HG02884 (cell line): Measurements from ENCODE around the gene SLC25A47.
"Not testable (repeated sequence)": the region's sequence is repeated elsewhere in the genome, so short reads cannot be mapped to it uniquely, and the experiment has no call there.

Experiments used
- ATAC-seq: cut with Tn5 transposase; IDR thresholded peaks from one replicate; pipeline ENCODE4 v1.9.1; 2021; ENCODE audit warnings: mild to moderate bottlenecking, moderate library complexity; ENCODE audit not compliant: unreplicated experiment

The SLC25A47 gene

DNA sequence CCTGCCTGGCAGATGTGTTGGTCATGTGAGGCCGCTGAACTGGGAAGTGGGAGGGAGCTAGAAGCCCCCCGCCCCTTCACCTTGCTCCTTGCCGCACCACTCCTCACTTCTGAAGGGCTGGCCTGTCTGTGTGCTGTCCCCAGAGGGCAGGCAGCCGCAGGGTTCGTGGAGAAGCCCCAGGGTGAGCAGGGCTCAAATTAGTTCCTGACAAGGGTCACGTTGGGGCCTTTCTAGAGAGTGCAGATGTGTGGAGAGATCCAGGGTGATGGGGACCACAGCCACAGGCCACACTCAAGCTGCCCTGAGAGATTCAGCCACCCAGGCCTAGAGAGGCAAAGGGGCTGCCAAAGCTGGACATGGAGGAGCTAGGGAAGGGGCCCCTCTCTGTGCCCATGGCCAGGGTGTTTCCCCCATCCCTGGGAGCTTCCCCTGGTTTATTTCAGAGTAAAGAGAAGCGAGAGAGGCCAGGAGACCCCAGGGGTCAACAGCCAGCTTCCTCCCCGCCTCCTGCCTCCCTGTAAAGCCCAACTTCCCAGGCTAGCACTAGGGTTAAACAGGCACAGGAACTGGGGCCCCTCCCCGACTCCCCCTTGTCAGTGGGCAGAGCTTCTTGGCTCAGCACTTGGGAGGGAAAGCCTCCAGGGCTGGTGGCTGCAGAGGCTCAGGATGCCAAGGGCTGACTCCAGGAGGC lies 33.1 kb upstream of the SLC25A47 start:
- ATAC-seq, result no peak

DNA sequence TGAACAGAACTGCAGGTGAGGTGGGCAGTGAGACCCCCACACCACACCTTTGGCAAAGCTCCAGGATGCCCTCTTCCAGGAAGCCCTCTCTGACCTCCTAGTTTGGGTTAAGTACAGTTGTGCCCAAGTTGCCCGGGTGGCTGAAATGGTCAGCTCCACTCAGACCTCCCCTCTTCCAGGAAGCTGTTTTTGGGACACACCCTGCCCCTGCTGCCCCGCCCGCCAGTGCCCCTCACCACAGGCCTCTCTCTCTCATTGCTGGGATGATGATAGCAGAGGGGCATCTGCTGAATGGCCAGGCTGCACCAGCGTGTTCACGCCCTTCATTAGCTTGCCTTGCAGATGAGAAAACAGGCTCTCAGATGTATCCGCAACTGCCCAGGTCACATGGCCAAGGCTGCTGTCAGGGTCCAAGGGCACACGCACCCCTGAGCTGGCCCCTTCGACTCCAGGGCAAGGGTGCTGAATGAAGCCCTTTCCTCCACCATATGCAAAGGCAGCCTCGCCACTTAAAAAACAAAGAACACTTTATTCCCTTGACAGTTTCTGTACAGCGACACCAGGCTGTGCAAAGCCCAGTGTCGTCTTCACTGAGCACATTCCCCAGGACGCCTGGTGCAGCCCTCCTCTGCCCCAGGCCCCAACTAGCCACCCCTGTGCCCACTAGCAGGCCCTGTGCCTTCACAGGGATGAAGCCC lies 32.4 kb upstream of the SLC25A47 start:
- no peak for ATAC-seq

DNA sequence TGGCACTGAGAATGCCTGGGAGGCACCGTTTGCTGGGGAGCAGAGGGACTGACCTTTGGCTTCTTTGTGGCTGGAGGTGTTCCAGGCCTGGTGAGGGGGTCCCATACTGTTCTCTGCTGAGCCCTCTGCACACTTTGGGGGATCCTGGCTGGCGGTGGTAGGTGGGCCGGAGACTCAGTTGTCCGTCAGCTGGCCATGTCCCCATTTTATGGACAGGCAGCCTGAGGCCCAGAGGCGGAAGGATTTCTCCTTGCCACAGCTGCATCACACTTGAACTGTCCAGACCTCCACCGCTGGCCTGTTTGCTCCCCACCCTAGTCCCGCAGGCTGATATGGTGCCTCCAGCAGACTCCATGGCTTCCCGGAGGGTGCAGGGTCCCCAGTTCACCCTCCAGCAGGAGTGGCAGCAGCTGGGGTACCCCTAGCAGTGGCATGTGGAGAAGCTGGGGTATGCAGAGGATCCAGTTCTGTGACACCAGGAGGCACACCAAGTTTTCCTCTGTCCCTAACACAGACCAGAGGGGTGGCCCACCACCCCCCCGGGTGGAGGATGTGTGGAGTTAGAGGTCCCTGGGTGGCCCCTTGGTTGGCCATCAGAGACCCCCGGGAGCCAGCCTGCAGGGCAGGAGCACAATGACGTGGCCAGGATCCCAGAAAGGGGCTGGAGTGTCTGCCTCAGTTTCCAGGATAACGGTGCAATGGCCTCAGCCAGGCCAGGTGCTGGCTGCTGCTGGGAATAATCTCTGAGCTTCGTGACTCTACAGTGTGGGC lies 31.6 kb upstream of the SLC25A47 start:
- no peak for ATAC-seq

DNA sequence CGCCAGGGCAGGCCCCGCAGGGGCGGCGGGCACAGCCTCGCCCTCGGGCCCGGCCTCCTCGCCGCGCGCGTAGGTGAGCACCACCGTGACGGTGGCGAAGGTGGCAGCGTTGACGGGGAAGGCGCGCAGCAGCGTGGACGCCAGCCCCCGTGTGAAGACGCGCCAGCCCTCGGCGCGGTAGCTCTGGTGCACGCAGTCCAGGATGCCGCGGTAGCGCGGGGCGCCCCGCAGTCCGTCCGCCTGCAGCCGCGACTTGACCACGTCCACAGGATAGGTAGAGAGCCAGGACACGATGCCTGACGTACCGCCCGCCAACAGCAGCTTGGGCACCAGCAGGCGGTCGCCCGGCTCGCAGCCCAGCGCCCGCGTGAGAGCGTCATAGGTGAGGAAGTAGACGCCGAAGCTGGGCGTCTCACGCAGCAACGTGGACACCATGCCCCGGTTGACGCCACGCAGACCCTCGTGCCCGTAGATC lies 30.8 kb upstream of the SLC25A47 start:
- no peak for ATAC-seq

DNA sequence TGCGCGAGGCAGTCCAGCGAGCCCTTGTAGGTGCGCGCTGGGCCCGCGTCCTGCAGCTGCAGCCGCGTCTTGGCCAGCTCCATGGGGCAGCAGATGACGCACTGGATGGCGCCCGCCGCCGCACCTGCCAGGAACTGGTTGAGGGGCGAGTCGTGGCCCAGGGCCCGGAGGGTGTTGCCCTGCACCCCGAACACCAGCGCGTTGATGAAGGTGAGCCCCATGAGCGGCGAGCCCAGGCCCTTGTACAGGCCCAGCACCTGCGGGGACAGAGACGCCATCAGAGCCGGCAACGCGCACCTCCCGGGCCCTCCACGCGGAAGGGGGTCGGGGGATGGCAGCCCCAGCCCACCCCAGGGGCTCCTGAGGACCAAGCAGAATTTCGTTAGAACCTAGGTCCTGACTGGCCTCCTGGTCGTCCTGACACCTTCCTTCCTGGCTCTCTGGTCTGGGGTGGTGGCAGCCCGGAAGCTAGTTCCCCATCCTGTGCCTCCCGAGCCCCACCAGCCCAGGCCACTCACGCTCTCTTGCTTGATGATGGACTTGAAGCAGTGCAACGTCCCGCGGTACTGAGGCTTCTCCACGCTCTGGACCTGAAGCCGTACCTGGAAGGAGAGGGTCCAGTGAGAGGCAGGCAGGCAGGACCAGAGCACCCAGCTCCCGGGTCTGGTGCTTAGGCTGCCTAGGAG lies 30.2 kb upstream of the SLC25A47 start:
- ATAC-seq, result no peak

DNA sequence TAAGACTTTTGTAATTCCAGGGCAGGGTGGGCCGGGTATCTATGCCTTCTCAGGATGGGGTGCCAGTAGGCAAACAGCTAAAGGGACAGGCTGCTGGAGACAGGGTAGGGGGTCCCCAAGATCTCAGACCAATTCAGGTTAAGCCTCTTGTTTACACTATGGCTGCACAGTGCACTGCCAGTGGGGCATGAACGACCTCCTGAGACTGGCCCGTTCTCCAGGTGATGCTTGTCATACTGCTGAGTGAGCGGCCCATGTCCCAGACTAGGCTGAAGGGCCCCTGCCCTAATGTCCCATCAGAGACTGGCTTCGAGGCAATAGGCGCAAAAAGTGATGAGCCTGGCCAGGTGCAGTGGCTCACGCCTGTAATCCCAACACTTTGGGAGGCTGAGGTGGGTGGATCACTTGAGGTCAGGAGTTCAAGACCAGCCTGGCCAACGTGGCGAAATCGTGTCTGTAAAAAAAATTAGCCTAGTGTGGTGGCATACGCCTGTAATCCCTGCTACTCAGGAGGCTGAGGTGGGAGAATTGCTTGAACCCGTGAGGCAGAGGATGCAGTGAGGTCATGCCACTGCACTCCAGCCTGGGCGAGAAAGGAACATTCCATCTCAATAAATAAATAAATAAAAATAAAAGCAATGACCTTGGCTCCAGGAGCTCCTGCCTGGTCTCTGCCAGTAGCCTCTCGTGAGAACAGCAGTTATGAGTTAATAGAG lies 29.5 kb upstream of the SLC25A47 start:
- ATAC-seq, result no peak

DNA sequence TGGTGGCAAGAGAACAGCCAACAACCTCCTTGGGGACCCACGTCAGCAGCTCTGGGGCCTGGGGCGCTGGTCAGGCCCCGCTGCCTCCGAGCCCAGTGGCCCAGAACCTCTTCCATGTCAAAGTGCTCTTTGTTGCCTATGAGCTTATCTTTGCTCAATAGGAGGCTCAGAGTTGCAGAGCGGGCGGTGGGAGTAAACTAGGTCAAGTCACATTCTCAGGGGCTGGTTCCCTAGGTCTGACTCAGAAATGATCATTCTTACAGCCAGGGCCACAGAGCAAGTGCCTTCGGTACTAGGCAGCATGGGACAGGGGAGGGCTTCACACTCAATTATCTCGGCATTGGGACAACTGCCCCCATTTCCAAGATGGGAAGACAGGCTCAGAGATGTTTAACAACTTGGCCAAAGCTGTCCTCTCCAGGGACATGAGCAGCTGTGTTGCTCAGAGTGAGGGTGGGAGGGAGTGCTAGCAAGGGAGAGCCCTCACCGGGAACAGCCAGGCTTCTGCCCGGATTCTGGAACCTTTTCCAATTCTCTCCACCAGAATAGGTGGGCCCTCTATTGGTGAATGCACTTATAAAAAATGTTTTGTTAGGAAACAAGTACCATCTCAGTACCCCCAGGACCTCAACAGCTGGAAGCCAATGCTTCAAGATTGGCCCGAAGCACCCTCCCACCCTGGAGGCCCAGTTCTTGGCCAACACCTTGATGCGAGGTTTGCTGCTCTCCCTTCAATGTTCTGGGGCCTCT lies 28.8 kb upstream of the SLC25A47 start:
- no peak for ATAC-seq

DNA sequence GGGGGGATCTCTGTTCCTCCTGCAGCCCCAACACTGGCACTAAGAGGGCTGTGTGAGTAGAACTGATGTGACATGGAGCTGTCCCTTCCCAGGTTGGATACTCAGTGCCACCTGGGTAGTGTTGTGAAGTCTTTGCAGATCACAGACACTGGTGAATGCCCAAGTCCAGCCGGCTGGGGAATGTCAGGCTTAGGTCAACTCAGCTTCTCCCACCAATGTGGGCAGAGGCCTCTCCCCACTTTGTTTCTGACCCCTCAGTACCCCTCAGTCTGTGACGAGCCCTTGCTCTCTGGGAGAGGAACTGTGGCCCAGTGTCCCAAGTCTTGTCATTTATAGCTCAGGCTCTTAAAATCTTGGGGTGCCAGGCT lies 28.2 kb upstream of the SLC25A47 start:
- ATAC-seq, result no peak

DNA sequence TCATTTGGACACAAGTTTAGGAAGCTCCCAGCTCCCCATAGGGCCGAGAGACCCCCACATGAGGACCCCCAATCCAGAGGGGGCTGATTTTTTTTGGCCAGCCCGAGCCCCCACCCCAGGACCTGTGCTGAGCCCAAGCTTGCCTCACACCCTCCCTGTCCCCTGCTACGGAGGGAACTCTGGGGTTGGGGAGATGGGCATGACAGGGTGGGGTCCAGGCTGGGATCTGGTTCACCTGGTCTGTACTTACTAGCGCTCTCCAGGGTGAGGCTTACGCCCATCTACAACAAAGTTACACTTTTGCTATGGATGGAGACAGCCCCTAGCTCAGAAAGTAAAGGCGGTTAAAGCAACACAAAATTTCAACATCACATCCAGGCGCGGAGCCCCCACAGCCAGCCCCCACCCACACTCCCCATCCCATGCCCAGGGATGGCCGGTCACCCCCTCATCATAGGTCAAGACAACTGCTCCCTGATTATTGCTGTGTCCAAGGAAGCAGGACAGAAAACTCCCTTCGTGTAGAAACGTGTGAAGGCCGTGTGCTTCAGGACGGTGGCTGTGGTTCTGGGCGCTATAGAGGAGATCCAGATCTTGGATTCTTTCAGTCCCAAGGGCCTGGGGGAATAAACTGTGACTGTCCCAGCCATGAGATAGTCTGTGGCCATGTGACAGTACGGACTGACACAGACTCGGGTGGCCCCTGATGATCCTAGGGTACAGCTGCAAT lies 27.6 kb upstream of the SLC25A47 start:
- ATAC-seq, result no peak

DNA sequence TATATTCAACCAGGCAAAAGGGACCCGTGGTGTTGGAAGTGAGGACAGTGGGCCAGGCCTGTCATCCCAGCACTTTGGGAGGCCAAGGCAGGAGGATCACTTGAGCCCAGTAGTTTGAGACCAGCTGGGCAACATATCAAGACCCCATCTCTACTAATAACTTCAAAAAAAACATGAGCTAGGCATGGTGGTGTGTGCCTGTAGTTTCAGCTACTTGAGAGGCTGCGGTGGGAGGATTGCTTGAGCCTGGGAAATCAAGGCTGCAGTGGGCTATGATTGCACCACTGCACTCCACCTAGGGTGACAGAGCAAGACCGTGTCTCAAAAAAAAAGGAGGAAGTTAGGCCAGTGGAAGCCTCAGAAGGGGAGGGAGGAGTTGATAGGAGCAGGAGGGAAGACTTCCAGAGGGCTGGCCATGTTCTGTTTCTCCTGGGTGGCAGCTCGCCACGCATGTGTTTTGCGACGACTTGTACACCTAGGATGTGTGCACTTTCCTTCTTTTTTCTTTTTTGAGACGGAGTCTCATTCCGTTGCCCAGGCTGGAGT lies 27.0 kb upstream of the SLC25A47 start:
- ATAC-seq, result no peak

DNA sequence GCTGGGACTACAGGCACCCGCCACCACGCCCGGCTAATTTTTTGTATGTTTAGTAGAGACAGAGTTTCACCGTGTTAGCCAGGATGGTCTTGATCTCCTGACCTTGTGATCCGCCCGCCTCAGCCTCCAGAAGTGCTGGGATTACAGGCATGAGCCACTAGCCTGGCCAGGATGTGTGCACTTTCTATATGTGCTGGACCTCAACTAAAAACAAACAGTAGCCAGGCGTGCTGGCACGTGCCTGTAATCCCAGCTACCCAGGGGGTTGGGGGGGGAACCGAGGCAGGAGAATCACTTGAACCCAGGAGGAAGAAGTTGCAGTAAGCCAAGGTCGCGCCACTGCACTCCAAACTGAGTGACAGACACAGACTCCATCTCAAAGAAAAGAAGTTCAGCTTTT lies 26.4 kb upstream of the SLC25A47 start:
- not testable (repeated sequence) for ATAC-seq

DNA sequence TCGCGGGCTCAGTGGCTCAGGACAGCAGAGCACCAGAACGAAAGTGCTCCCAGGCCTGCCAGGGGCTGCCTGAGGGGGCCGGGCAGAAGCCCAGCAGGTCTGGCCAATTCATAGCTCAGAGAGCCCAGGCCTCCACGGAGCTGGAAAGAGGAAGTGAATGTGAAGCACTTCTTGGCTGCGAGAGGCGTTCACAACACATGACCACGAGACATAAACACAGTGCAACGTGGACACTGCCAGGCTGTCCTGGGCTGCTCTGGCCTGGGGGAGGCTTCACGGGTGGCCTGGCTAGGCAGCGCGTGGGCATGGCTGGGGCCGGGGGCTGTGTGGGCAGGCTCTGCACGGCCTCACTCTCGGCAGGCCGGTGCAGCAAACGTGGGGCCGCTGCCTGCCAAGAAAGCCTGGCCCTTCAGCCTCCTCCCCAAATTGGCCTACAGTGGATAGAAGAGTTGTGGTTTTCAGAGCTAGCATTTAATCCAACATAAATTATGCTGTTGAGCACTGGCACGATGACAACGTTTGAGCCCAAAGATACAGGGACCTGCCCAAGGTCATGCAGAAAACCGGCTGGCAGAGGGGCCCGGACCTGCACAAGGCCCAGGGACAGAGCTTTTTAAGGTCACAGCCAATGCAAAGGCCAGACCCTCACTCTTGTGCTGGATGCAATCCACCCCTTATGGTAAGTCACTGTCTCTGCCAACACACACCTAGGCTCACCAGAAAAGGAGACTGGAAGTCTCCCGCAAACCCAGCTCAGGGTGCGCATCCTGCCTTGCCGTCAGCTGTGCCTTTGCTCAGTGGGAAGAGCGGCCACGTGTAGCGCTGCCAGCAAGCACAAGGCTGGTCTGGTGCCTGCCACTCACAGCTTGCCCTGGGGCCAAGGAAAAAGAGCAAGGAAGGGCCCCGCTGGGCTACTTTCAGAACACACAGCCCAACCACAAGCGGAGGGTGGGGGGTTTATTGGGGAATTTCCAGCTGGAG lies 25.5 kb upstream of the SLC25A47 start:
- ATAC-seq, result peak; percentile 92

DNA sequence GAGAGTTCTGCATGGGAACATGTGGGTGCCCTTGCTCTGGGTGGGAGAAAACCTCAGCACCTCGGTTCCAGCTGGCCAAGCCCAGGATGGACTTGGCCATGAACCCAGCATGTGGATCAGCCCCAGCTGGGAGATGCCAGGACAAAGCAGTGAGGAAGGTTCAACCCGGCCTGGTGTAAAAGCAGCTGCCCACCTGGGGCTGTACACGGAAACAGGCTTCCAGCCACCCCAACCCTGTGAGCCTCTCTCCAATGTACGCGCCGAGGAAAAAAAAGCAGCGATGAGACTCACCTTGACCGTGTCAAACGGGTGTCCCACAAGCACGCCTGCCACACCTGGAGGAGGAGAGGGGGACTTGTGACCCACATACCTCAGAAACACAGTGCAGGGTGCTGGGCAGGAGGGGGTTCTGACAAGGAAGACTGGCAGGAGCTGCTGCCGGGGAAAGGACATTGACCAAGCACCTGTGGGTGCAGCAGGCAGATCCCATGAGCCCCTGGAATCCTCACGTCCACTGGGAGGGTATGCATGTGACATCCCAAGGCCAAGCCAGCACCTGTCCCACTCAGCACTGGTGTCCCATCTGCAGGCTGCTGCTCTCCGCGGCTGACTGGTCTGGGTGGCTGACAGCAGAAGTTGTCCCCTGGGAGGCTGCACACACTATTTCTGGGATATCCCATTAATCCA lies 24.4 kb upstream of the SLC25A47 start:
- ATAC-seq, result no peak

DNA sequence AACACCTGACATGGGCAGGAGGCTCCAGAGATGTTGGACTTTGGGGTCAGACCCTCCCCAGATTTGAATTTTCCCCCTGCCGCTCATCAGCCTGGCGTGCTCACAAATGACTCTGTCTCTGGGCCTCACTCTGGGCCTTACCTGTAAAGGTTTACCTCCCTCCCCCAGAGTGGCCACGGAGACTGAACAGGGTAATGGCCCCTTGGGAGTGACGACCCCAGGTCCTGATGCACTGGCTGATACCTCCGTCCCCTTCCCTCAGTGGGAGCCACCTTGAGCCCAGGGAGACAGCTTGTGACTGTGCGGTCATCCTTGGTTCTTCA lies 23.9 kb upstream of the SLC25A47 start:
- ATAC-seq, result no peak

DNA sequence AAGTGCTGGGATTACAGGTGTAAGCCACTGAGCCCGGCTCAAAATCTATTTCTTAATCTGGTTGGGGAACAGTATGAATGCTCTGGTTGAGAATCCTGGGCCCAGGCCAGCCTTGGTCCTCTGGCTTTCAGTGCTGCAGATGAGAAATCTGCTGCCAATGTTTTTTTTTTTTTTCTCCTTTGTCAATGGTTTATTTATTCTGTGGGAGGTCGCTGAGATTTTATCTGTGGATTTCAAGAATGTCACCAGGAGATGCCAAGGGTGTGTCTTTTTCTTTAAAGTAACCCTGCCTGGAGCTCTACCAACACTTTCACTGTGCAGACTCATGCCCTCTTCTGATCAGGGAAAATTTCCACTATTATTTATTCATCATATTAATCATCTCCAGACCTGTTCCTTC lies 20.5 kb upstream of the SLC25A47 start:
- no peak for ATAC-seq

DNA sequence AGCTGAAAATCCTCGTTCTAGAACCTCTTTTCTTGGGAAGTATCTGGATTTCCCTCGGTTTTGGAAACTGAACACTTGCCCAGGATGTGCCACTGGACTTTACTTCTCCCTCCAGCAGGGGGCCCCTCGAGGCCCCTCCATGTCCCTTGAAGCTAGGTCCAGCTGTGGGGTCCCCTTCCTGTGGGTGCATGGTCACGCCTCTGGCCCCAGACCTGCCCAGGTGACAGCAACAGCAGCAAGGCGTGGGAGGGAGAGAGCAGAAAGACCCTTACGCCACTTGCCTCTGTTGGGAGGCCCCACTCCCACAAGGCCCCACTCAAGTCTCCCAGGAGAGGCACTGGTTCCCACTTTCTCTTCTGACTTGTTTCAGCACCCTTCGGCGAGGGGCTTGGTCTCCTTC lies 20.0 kb upstream of the SLC25A47 start:
- ATAC-seq, result no peak

DNA sequence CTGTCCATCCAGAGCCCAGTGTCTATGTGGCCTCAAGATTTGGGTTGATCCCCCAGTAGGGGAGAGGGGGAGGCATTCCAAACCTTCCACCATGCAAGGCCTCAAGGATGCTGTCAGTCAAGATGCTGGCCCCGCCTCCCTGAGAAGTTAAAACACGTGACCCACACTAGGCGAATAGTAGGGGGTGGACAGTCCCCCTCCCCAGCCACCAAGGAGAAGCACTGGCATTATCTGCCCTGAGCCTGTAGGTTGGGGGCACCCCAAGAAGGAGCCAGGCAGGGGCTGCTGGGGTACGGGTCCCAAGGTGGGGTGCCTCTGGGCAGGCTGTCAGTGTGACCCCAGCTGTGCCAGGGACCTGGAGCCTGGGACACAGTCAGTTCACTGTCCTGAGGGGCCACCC lies 19.2 kb upstream of the SLC25A47 start:
- ATAC-seq, result no peak
